Naive thymus-derived CD8-positive, alpha-beta T cell (primary cell): ENCODE results near the gene FKBP9. TPM values are rescaled to one million over a fixed set of nuclear protein-coding genes. Genes with fewer than 3 reads are reported as not detected.
A peak's percentile ranks its signal among the peaks of the same experiment; 100 is the strongest.
"Not testable (repeated sequence)": the region's sequence is repeated elsewhere in the genome, so short reads cannot be mapped to it uniquely, and the experiment has no call there.

Experiments used
- ATAC-seq, 2 donors: fragments of 150-1000 bp; cut with Tn5 transposase in 1 of 2; sonication (Bioruptor Pico), chemical (Tn5 transposase) in 1 of 2; 1 replicate in 1 of 2; 2 replicates in 1 of 2; pipeline ENCODE4 v1.10.0; 2021; ENCODE audit warnings: mild to moderate bottlenecking in 2 of 2, moderate library complexity in 2 of 2
- POLR2A ChIA-PET: fragments of 350-600 bp; sonication (Branson Sonifier 250); formaldehyde crosslinking; loops from one replicate; lab custom pipeline; 2021; ENCODE audit warnings: antibody characterized with exemption; lab: Charles Lee
- DNase-seq, 10 donors: peaks; one replicate each; pipeline versions ENCODE4 v3.0.0 to v3.0.0-alpha.2; 2020 to 2022
- H3K27ac Mint-ChIP-seq, 10 donors: one replicate each; pipeline ENCODE4 v1.8.0; 2020 to 2022; ENCODE audit warnings: mild to moderate bottlenecking in 10 of 10, mixed read lengths in 10 of 10, moderate library complexity in 4 of 10, inconsistent platforms in 1 of 10
- H3K27me3 Mint-ChIP-seq, 5 donors: one replicate each; pipeline ENCODE4 v1.8.0; 2021 to 2022; ENCODE audit warnings: mixed read lengths in 5 of 5
- H3K36me3 Mint-ChIP-seq, 3 donors: one replicate each; pipeline ENCODE4 v1.8.0; 2020 to 2022; ENCODE audit warnings: mixed read lengths in 3 of 3, mild to moderate bottlenecking in 2 of 3, inconsistent platforms in 1 of 3
- H3K4me1 Mint-ChIP-seq, 4 donors: one replicate each; pipeline ENCODE4 v1.8.0; 2021 to 2022; ENCODE audit warnings: mixed read lengths in 4 of 4
- H3K4me3 Mint-ChIP-seq, 10 donors: one replicate each; pipeline ENCODE4 v1.8.0; 2020 to 2022; ENCODE audit warnings: mild to moderate bottlenecking in 10 of 10, mixed read lengths in 10 of 10, moderate library complexity in 6 of 10, inconsistent platforms in 1 of 10
- H3K9me3 Mint-ChIP-seq, 9 donors: one replicate each; pipeline ENCODE4 v1.8.0; 2020 to 2022; ENCODE audit warnings: mixed read lengths in 9 of 9, mild to moderate bottlenecking in 3 of 9, inconsistent platforms in 1 of 9, moderate library complexity in 1 of 9
- polyA plus RNA-seq, 3 donors: library from polyadenylated mRNA; unstranded; fragments of 300-500 nt; fragmentation: Illumina TruSeq; gene quantifications; one replicate each; pipeline ENCODE4 v1.2.3, GENCODE V29; 2021
- total RNA-seq, 8 experiments: library from RNA in 2 of 8; stranded (reverse) in 2 of 8; gene quantifications; one replicate each; pipeline ENCODE4 v1.2.3 and lab custom pipeline; 2021 to 2026

Gene FKBP9
- total and polyA plus RNA-seq, 5 experiments from 2014 or later, result 0.06 TPM; not detected in 4

DNA sequence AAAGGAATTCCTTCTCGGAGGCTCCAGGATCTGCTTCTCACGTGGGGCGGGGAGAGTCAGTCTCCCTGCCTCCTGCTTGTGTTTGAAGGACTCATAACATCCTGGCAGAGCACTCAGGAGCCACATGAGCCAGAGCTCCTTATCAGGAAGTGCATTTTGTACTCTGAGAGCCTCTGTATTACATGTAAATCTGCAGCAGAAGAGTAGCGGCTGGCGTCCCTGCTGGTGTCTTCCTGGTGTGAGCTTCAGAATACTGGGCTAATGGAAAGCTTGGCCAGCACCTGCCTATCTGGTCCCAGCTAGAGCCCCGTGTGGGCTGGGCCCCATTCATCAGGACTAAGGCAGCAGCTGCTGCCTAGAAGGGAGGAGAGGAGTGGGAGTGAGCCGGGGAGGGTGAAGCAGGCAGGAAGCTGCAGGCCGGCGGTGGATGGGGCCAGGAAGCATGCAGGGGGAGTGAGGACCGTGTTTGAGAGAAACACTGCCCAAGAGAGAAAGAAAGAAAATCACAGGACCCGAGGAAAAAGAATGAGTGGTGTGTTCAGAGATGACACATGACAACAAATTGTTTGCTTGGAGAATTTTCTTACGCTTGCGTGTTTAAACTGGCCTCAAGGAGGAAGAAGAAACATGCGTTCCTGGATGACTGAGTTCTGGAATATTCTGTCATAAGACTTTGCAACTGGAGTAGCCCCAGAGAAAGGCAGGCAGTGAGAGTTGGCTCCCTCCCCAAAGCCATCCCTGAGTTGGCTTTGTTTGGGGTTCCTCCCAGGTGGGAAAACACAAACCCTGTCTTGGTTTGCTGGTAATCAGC is 41.3 kb downstream of the FKBP9 start:
- not testable (repeated sequence) for DNase-seq
- H3K27me3 Mint-ChIP-seq, result peaks cover 3 to 46% (median 24%) of the 10 kb centered on the region in 5 donors
- ATAC-seq, result peak; percentile 58 to 62

DNA sequence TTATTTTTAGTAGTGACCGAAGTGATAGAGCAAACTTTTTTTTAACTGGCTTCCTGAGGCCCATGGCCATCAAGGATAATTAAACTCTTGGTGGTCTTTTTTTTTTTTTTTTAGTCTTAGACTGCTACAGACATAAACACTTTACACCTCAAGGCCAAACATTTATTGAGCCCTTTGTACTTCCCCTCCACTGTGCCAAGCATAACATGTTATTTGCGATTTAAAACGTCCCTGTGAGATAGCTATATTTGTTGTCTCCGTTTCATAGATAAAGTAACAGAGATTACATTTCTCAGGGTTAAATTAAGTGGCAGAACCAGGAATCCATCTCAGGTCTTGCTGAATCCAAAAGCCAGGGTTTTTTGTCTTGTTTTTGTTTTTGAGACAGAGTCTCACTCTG is 42.1 kb downstream of the FKBP9 start:
- POLR2A ChIA-PET, H3K4me3 Mint-ChIP-seq, ATAC-seq: not testable (repeated sequence)

More for the DNA sequence above, 41.3 kb downstream of the FKBP9 start:
- Mint-ChIP-seq H3K4me1 (peaks cover 3 to 14% (median 11%) of the 10 kb centered on the region in 4 donors), H3K4me3 (peak overlapping the region in 3 of 10 donors; percentile 36 to 39 (median 39))
- H3K36me3 Mint-ChIP-seq, H3K27ac Mint-ChIP-seq, H3K9me3 Mint-ChIP-seq, POLR2A ChIA-PET: not testable (repeated sequence)

DNA sequence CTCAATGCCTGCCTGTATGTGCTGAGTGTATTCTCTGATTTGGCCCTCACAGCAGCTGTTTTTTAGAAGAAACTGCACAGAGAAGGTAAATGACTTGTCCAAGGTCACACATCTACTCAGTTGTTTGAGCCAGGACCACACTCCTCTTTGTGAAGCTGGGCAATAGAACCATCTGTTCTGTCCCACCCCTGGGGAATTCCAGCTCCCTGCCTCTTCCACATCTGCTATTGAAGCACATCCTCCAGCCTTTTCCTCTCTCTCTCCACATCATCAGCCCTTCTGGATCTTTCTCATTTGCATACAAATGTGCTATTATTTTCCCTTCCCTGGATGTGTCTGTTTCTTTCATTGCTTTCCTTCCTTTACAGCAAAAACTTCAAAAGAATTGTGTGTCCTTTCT is 45.9 kb downstream of the FKBP9 start:
- H3K9me3 Mint-ChIP-seq, H3K27ac Mint-ChIP-seq, POLR2A ChIA-PET, DNase-seq, H3K36me3 Mint-ChIP-seq, ATAC-seq, H3K4me3 Mint-ChIP-seq: not testable (repeated sequence)
- Mint-ChIP-seq H3K27me3 (peaks cover 1 to 37% (median 15%) of the 10 kb centered on the region in 5 donors), H3K4me1 (peaks cover 3 to 11% (median 9%) of the 10 kb centered on the region in 4 donors)

More for the DNA sequence above, 42.1 kb downstream of the FKBP9 start:
- not testable (repeated sequence) for DNase-seq, H3K9me3 Mint-ChIP-seq, H3K36me3 Mint-ChIP-seq, H3K27ac Mint-ChIP-seq
- H3K4me1 Mint-ChIP-seq, result peaks cover 3 to 14% (median 11%) of the 10 kb centered on the region in 4 donors
- H3K27me3 Mint-ChIP-seq, result peaks cover 3 to 46% (median 20%) of the 10 kb centered on the region in 5 donors

DNA sequence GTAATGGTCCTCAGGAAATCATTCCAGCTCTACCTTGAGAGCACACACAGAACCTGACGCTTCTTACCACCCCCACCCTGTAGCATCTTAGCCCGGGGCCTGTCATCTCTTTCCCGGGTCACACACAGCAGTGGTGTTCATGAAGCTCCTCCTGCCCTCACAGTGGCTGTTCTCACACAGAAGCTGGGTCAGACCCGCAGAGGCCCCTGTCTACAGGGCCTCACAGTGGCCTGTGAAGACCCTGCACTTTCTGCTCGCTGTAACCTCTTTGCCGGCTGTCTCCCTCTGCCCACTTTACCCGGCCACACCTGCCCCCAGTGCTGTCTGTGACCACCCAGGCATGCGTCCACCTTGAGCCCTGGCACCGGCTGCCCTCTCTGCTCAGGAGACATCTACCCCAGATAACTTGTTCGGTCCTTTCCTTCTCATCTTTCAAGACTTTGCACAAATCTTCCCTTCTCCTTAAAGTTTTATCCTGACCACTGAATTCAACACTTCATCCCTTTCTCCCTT is 46.9 kb downstream of the FKBP9 start:
- ATAC-seq, H3K36me3 Mint-ChIP-seq, H3K4me1 Mint-ChIP-seq, H3K9me3 Mint-ChIP-seq, H3K4me3 Mint-ChIP-seq, H3K27ac Mint-ChIP-seq, POLR2A ChIA-PET: not testable (repeated sequence)
- H3K27me3 Mint-ChIP-seq, result peaks cover under 1 to 26% (median 7%) of the 10 kb centered on the region in 5 donors
- DNase-seq, result peak in 1 of 10 donors; percentile 61

DNA sequence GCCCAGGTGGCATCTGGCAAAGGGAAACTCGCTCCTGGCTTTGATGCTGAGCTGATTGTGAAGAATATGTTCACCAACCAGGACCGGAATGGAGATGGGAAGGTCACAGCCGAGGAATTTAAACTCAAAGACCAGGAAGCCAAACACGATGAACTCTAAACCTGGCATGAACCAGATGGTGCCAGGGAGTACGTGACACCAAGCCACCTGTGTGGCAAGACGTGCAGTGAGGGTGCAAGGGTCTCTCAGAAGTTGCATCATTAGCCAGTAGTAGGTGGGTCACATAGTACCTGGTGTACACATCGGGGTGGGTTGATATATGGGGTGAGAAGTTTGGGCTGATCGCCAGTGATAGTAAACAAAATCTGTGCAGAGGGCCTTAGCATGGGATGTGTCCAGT is 48.0 kb downstream of the FKBP9 start:
- DNase-seq, H3K4me3 Mint-ChIP-seq, H3K36me3 Mint-ChIP-seq, H3K27ac Mint-ChIP-seq, H3K4me1 Mint-ChIP-seq, H3K9me3 Mint-ChIP-seq, POLR2A ChIA-PET, ATAC-seq: not testable (repeated sequence)
- H3K27me3 Mint-ChIP-seq, result peaks cover 0 to 16% (median 0%) of the 10 kb centered on the region in 5 donors

DNA sequence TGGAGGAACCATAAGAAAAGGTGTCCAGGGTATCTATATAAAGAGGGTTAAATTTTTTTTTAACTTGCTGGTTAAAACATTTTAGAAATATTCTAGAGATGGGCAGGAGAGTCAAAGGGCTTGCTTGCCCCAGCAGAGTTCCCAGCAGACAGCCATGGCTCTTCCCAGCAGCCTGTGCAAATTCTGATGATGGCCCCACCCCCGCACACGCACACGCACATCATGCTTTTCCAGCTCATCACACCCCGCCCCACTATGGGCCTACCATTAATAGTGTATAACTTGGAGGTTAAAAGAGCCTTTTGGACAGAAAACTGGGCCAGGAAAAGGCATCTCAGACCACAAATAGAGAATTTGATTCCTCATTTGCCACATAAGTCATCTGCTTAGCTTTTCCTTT is 48.5 kb downstream of the FKBP9 start:
- not testable (repeated sequence) for DNase-seq

DNA sequence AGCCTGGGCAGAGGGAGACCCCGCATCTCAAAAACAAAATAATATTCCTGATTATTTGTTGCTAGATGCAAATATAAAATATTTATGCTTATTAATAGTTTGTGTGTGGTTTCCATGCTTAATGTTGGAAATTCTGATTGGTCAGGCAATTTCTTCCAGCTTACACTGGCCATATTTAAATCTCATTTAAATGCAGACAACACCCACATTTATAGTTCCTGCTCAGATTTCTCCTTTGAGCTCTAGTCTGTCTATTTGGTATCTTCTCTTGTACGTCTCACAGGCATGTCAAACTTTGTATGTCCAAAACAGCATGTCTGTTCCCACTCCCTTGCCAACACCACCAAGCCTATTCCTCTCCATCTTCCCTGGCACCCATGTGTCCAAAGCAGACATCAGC is 52.5 kb downstream of the FKBP9 start:
- DNase-seq, result no peak
- Mint-ChIP-seq H3K36me3 (peaks cover 3 to 30% (median 29%) of the 10 kb centered on the region in 3 donors), H3K27ac (peak overlapping the region in 1 of 10 donors; percentile 58), H3K27me3 (peaks cover 0 to under 1% (median 0%) of the 10 kb centered on the region in 5 donors), H3K4me1 (no peaks in the 10 kb centered on the region), H3K9me3 (no peaks in the 10 kb centered on the region), H3K4me3 (no peak overlapping the region)
- POLR2A ChIA-PET, result no interaction called here
- no peak for ATAC-seq

More for the DNA sequence above, 48.5 kb downstream of the FKBP9 start:
- POLR2A ChIA-PET, H3K9me3 Mint-ChIP-seq, H3K36me3 Mint-ChIP-seq, ATAC-seq, H3K4me1 Mint-ChIP-seq, H3K4me3 Mint-ChIP-seq: not testable (repeated sequence)
- Mint-ChIP-seq H3K27me3 (peaks cover 0 to 14% (median 0%) of the 10 kb centered on the region in 5 donors), H3K27ac (peak overlapping the region in 1 of 10 donors; percentile 43)

DNA sequence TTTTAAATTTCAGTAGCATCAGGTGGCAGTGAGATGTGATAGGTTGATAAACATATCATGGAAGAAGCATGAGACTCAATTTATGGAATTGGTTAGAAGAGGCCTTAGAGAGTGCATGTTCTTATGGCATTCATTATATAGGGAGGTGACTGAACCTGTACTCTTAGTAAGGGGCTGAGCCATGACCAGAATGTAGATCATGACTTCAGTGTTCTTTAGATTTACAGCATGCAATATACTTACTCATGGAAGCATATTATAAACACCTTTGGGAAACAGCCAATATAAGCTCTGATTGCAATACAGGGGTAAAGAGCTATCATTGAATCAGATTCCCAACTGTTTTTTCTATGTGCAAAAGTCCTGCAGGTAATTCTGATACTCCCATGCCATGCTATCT is 55.1 kb downstream of the FKBP9 start:
- POLR2A ChIA-PET, result no interaction called here
- H3K9me3 Mint-ChIP-seq, result no peaks in the 10 kb centered on the region
- H3K4me3 Mint-ChIP-seq, result no peak overlapping the region
- DNase-seq (no peak), ATAC-seq (no peak)
- no peak overlapping the region for H3K27ac Mint-ChIP-seq
- H3K36me3 Mint-ChIP-seq, result peaks cover 6 to 52% (median 34%) of the 10 kb centered on the region in 3 donors
- no peaks in the 10 kb centered on the region for H3K4me1 Mint-ChIP-seq
- H3K27me3 Mint-ChIP-seq, result no peaks in the 10 kb centered on the region

DNA sequence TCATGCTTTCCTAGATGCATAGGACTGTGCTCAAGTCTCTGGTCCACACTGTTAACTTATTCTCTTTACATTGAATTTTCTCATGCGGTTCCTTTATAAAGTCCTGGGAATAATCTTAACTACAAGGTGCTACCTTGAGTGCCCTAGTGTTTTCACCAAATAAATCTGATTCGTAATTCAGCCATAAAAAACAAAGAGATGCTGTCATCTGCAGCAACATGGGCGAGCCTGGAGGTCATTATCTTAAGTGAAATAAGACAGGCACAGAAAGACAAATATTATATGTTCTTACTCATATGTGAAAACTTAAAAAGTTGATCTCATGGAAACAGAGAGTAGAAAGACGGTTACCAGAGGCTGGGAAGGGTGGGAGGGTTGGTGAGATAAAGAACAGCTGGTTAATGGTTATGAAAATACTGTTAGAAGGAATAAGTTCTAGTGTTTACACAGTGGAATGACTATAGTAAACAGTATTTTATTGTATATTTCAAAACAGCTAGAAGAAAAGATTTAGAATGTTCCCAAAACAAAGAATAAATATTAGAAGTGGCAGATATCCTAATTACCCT is 67.0 kb downstream of the FKBP9 start:
- POLR2A ChIA-PET, result no interaction called here
- no peak overlapping the region for H3K4me3 Mint-ChIP-seq
- H3K27me3 Mint-ChIP-seq, result no peaks in the 10 kb centered on the region
- H3K9me3 Mint-ChIP-seq, result no peaks in the 10 kb centered on the region
- peaks cover 5 to 75% (median 21%) of the 10 kb centered on the region in 3 donors for H3K36me3 Mint-ChIP-seq
- no peak overlapping the region for H3K27ac Mint-ChIP-seq
- ATAC-seq (no peak), DNase-seq (no peak)
- H3K4me1 Mint-ChIP-seq, result peaks cover 0 to 4% (median 2%) of the 10 kb centered on the region in 4 donors

DNA sequence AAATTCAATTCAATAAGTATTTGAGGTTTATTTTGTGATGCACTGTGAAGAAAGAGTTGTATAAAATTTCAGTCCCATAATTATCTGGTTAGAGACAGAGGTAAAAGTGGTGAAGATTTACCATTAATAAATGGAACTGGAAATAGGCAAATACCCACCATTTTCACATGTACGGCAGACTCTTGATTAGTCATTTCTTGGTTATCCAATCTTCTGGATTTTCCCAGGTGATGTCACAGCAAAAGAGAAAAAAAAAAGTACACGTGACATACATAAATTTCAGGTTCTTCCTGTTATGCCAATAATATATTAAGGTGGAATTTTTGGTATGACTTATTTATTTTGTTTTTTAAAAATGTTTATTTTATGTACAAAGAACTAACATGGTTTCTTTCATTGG is 78.5 kb downstream of the FKBP9 start:
- Mint-ChIP-seq H3K27ac (no peak overlapping the region), H3K36me3 (peaks cover 5 to 22% (median 7%) of the 10 kb centered on the region in 3 donors), H3K4me3 (no peak overlapping the region), H3K9me3 (no peaks in the 10 kb centered on the region), H3K27me3 (no peaks in the 10 kb centered on the region), H3K4me1 (peaks cover 9 to 48% (median 29%) of the 10 kb centered on the region in 4 donors)
- DNase-seq (no peak), ATAC-seq (no peak)
- POLR2A ChIA-PET, result no interaction called here

DNA sequence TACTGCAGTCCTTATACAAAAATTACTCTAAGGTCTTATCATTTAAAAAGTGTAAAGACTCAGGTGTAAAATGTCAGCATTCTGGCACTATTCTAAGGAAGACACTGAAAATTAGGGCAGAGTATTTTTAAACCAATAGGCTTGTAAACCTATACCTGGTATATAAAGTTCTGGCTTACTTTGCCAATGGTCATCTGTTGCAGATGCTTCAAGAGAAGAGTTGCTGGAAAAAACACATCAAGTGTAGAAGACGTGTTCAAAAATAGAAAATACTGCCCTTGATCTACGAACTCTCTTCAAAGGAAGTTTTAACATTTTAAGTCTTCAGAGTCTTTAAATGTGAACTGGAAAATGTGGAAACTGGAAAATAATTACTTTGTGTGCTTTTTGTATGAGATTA is 81.4 kb downstream of the FKBP9 start:
- Mint-ChIP-seq H3K4me1 (peaks cover 15 to 64% (median 39%) of the 10 kb centered on the region in 4 donors), H3K9me3 (no peaks in the 10 kb centered on the region), H3K27me3 (no peaks in the 10 kb centered on the region), H3K4me3 (peak overlapping the region; percentile 54 to 89 (median 86)), H3K27ac (peak overlapping the region in 8 of 10 donors; percentile 19 to 91 (median 86)), H3K36me3 (peaks cover under 1 to 13% (median 5%) of the 10 kb centered on the region in 3 donors)
- POLR2A ChIA-PET, result interaction anchor here (3.2 kb wide), 1 partner anchor 23 kb away, joined by 36 read pairs; the partner anchor contains the start of gene NT5C3A
- ATAC-seq (no peak), DNase-seq (no peak)

DNA sequence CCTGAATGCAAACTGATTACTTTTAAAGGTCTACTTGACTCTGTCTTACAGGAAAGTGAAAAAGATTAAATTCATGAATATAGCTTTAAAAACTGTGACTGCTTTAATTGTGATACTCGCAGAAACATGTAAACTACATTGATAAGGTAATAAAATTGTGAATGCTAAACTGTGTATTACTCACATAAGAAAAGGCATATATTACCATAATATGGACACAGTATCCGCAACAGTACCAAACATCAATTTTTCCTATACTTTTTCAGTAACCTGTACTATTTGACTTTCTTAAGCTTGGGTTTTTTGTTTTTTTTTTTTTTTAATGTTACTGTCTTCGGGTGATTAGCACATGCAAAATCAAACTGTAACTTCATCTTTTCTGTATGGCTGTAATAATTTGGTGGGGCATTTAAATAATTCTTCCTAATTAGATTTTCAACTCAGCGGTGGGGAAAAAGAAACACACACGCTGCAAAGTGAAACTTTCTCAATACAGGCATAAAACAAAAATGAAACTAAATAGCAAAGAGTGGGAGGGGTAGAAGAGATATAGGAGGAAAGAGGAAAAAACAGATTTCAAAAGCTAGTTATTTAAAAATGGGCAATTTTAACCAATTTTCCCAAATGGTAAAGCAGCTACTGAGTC is 82.1 kb downstream of the FKBP9 start:
- ATAC-seq, result peak in 1 of 2 donors; percentile 26
- H3K27ac Mint-ChIP-seq, result peak overlapping the region; percentile 18 to 92 (median 86)
- H3K9me3 Mint-ChIP-seq, result no peaks in the 10 kb centered on the region
- peak overlapping the region; percentile 71 to 91 (median 88) for H3K4me3 Mint-ChIP-seq
- no peaks in the 10 kb centered on the region for H3K27me3 Mint-ChIP-seq
- POLR2A ChIA-PET, result interaction anchor here (1.0 to 3.2 kb wide), 5 partner anchors 10 to 544 kb away, joined by 4 to 36 read pairs (median 9); partner anchors contain the start of genes AVL9, NT5C3A and RP9
- peaks cover 18 to 68% (median 45%) of the 10 kb centered on the region in 4 donors for H3K4me1 Mint-ChIP-seq
- peak in 3 of 10 donors; percentile 33 to 42 (median 33) for DNase-seq
- peaks cover 0 to 12% (median 5%) of the 10 kb centered on the region in 3 donors for H3K36me3 Mint-ChIP-seq
